Loucy (cell line): ENCODE data around the gene PRPH.
"Not testable (repeated sequence)": the region's sequence is repeated elsewhere in the genome, so short reads cannot be mapped to it uniquely, and the experiment has no call there.

Source experiments
- H2AFZ ChIP-seq: fragments of 200-600 bp; sonication (generic); 2 replicates; pipeline ENCODE4 v1.6.0; 2016; ENCODE audit warnings: antibody characterized with exemption, mild to moderate bottlenecking, low read length, moderate library complexity
- H3F3A ChIP-seq: fragments of 200-600 bp; 2 replicates; pipeline ENCODE4 v1.6.0; 2016; ENCODE audit warnings: antibody characterized with exemption, low read depth, mild to moderate bottlenecking
- H3K27me3 ChIP-seq: fragments of 200-600 bp; sonication (generic); 2 replicates; pipeline ENCODE4 v1.6.1; 2014; ENCODE audit warnings: low read length, mild to moderate bottlenecking; ENCODE audit not compliant: insufficient read depth, poor library complexity, severe bottlenecking
- H3K36me3 ChIP-seq: fragments of 200-600 bp; sonication (generic); 2 replicates; pipeline ENCODE4 v1.6.1; 2016; ENCODE audit warnings: low read length; ENCODE audit not compliant: insufficient read depth
- H3K4me1 ChIP-seq: fragments of 200-600 bp; sonication (generic); 2 replicates; pipeline ENCODE4 v1.5.1; 2014; ENCODE audit warnings: low read length, mild to moderate bottlenecking; ENCODE audit not compliant: insufficient read depth, poor library complexity, severe bottlenecking
- H3K4me2 ChIP-seq: fragments of 200-600 bp; sonication (generic); 2 replicates; pipeline ENCODE4 v1.6.0; 2014; ENCODE audit warnings: antibody characterized with exemption, low read length, low read depth, mild to moderate bottlenecking; ENCODE audit not compliant: poor library complexity, severe bottlenecking
- H3K4me3 ChIP-seq: fragments of 200-600 bp; sonication (generic); 2 replicates; pipeline ENCODE4 v1.5.1; 2014; ENCODE audit warnings: low read length, mild to moderate bottlenecking, mixed read lengths; ENCODE audit not compliant: poor library complexity, severe bottlenecking
- H3K79me2 ChIP-seq: fragments of 200-600 bp; sonication (generic); 2 replicates; pipeline ENCODE4 v1.6.1; 2014; ENCODE audit warnings: low read length; ENCODE audit not compliant: insufficient read depth
- H3K9ac ChIP-seq: fragments of 200-600 bp; sonication (generic); 2 replicates; pipeline ENCODE4 v1.6.0; 2014; ENCODE audit warnings: mild to moderate bottlenecking, low read depth, low read length, moderate library complexity; ENCODE audit not compliant: poor library complexity, severe bottlenecking
- H3K9me2 ChIP-seq: fragments of 200-600 bp; sonication (generic); replicated peaks from 2 replicates; pipeline ENCODE4 v1.6.1; 2016; ENCODE audit warnings: low read depth, low read length, mixed read lengths
- H3K9me3 ChIP-seq: fragments of 200-600 bp; sonication (generic); 2 replicates; pipeline ENCODE4 v1.6.1; 2014; ENCODE audit warnings: mild to moderate bottlenecking, antibody characterized with exemption, low read length, low read depth; ENCODE audit not compliant: insufficient read depth
- H4K20me1 ChIP-seq: fragments of 200-600 bp; sonication (generic); 2 replicates; pipeline ENCODE4 v1.6.0; 2014; ENCODE audit warnings: antibody characterized with exemption, low read length, mild to moderate bottlenecking; ENCODE audit not compliant: insufficient read depth, poor library complexity, severe bottlenecking
- EZH2phosphoT487 ChIP-seq: fragments of 200-600 bp; IDR thresholded peaks from 2 replicates; pipeline ENCODE4 v1.6.1; 2018; ENCODE audit warnings: antibody characterized with exemption, mild to moderate bottlenecking, moderate library complexity, borderline replicate concordance
- TF ChIP-seq, protein P1 (sequence below): fragments of 200-600 bp; sonication (generic); conservative IDR thresholded peaks from 2 replicates; pipeline ENCODE4 v1.5.1; 2014; ENCODE audit warnings: mild to moderate bottlenecking, antibody characterized with exemption, low read length

Gene PRPH

GRCh38 chr12:49263400-49263763 is 31.6 kb upstream of the PRPH start:
- Histone ChIP-seq H3K9me3 (no peaks in the 10 kb centered on the region), H4K20me1 (peaks cover 23% of the 10 kb centered on the region), H3K4me3 (peak overlapping the region; percentile 97), H3K79me2 (peaks cover 81% of the 10 kb centered on the region), H3K4me1 (peaks cover 44% of the 10 kb centered on the region), H3K4me2 (peak overlapping the region; percentile 98), H3K9me2 (no peaks in the 10 kb centered on the region), H3K9ac (peak overlapping the region; percentile 99), H2AFZ (no peak overlapping the region), H3F3A (0 out of 2 replicates have a peak, but pooled peaks cover 13% of the 10 kb centered on the region), H3K27me3 (peaks cover 4% of the 10 kb centered on the region), H3K36me3 (no peaks in the 10 kb centered on the region)
- no peak for TF ChIP-seq EZH2phosphoT487
- TF ChIP-seq, protein P1, sequence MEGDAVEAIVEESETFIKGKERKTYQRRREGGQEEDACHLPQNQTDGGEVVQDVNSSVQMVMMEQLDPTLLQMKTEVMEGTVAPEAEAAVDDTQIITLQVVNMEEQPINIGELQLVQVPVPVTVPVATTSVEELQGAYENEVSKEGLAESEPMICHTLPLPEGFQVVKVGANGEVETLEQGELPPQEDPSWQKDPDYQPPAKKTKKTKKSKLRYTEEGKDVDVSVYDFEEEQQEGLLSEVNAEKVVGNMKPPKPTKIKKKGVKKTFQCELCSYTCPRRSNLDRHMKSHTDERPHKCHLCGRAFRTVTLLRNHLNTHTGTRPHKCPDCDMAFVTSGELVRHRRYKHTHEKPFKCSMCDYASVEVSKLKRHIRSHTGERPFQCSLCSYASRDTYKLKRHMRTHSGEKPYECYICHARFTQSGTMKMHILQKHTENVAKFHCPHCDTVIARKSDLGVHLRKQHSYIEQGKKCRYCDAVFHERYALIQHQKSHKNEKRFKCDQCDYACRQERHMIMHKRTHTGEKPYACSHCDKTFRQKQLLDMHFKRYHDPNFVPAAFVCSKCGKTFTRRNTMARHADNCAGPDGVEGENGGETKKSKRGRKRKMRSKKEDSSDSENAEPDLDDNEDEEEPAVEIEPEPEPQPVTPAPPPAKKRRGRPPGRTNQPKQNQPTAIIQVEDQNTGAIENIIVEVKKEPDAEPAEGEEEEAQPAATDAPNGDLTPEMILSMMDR: no peak

GRCh38 chr12:49264466-49264872 is 30.5 kb upstream of the PRPH start:
- Histone ChIP-seq H3F3A (0 out of 2 replicates have a peak, but pooled peaks cover 13% of the 10 kb centered on the region), H3K4me3 (peak overlapping the region; percentile 97), H4K20me1 (peaks cover 34% of the 10 kb centered on the region), H3K36me3 (peaks cover 4% of the 10 kb centered on the region; the same call in 1 of the 2 replicates), H3K27me3 (peaks cover 4% of the 10 kb centered on the region), H3K4me2 (peak overlapping the region; percentile 98), H3K9ac (peak overlapping the region; percentile 99), H3K79me2 (peaks cover 92% of the 10 kb centered on the region), H3K9me3 (no peaks in the 10 kb centered on the region), H2AFZ (peak overlapping the region; percentile 58; the same call in 1 of the 2 replicates), H3K9me2 (no peaks in the 10 kb centered on the region), H3K4me1 (peaks cover 53% of the 10 kb centered on the region)
- TF ChIP-seq, protein P1: no peak
- no peak for TF ChIP-seq EZH2phosphoT487

DNA sequence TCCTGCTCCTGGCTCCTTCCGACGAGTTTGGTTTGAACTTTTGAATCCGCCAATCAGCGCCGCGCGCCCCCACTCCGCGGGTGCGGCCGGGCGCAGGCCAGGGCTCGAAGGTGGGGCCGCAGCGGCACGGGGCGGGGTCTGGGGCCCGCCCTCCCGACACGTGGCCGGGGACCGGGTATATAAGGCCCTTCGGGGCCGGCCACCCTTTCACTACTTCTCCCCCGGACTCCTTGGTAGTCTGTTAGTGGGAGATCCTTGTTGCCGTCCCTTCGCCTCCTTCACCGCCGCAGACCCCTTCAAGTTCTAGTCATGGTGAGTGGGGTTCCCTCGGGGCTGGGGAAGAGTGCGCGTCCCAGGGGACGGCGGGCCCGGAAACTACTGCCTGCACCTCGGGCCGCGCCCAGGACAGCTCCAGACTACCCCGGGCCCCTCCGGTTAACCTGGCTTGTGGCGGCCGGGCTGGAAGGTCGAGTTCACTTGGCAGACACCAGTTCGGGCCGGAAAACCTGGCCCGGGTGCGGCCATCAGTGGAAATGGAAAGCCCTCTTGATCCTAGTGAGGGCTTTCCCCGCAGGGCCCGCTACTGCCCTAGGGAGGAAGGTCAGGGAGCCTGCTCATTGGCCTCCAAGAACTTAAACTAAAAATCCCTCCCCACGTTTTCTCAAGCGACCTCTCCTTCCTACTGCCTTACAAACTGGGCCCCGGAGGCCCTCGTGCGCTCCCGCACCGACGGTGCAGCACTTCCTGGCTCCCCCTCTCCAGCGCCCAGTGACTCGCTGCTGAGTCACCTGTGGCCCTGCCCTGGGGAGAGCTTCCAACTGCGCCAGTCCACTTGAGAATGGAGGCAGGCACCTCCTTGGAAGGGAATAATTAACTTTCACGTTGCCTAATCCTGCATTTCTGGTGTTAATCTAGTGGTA is 29.8 kb upstream of the PRPH start, which contains the start of gene TUBA1C:
TSS of gene TUBA1C (plus strand) at position 210 of the 920 bp plus-strand sequence. CDS start at position 310, 100 bp downstream.
- 0 out of 2 replicates have a peak, but pooled peaks cover 13% of the 10 kb centered on the region for H3F3A ChIP-seq
- H3K79me2 ChIP-seq: peaks cover 96% of the 10 kb centered on the region
- H3K9me3 ChIP-seq: no peaks in the 10 kb centered on the region
- peak within 1 kb of the TSS; percentile 97 for H3K4me3 ChIP-seq
- peak within 1 kb of the TSS; percentile 98 for H3K4me2 ChIP-seq
- peak within 1 kb of the TSS; percentile 99 for H3K9ac ChIP-seq
- peaks cover 10% of the 10 kb centered on the region for H3K36me3 ChIP-seq
- peaks cover 34% of the 10 kb centered on the region for H4K20me1 ChIP-seq
- peaks cover 4% of the 10 kb centered on the region for H3K27me3 ChIP-seq
- peak within 1 kb of the TSS; percentile 76 for H2AFZ ChIP-seq
- no peaks in the 10 kb centered on the region for H3K9me2 ChIP-seq
- TF ChIP-seq EZH2phosphoT487: no peak
- TF ChIP-seq, protein P1: 0 out of 2 replicates have a peak, but pooled peaks have one; percentile 12
- peaks cover 51% of the 10 kb centered on the region for H3K4me1 ChIP-seq

GRCh38 chr12:49269191-49269590 is 25.8 kb upstream of the PRPH start:
- H3K9me3 ChIP-seq, H2AFZ ChIP-seq, H3K9ac ChIP-seq, H3K9me2 ChIP-seq, H3K27me3 ChIP-seq: not testable (repeated sequence)
- peaks cover 73% of the 10 kb centered on the region for H3K79me2 ChIP-seq
- peaks cover 41% of the 10 kb centered on the region for H4K20me1 ChIP-seq
- peaks cover 25% of the 10 kb centered on the region for H3K4me1 ChIP-seq
- peaks cover 10% of the 10 kb centered on the region; the same call in 1 of the 2 replicates for H3F3A ChIP-seq
- peaks cover 43% of the 10 kb centered on the region for H3K36me3 ChIP-seq
- H3K4me2 ChIP-seq: peak overlapping the region; percentile 78
- H3K4me3 ChIP-seq: peak overlapping the region; percentile 97
